ENCODE data around the gene ADD2.

The ADD2 gene

DNA sequence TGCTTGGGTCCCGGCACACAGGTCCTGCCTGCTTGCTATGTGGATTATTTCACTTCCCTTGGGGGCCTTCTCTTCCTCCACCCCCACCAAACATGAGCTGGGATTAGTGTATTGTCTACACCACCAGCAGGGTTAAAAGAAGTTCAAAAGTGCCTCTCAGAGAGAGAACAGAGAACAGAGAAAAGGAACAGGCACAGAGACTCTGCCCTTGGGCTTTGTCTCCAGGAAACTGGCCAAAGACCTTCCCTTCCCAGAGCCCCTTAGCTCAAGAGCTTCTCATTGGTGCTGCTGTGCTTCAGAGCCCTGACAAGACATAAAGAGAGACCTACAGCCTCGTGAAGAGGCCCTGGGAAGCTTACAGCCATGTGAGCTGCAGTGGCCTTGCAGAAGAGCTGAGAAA is 29.5 kb upstream of the ADD2 start:
- no peak for ATAC-seq (replicated peaks; ENCODE audit: extremely low read depth, poor library complexity, severe bottlenecking)
- DNase-seq (ENCODE audit: low spot score in 2 of 2): no peak
- H3K36me3 Mint-ChIP-seq (ENCODE audit: insufficient read depth): no peaks in the 10 kb centered on the region
- no peak overlapping the region for H3K4me3 Mint-ChIP-seq
- no peaks in the 10 kb centered on the region for H3K4me1 Mint-ChIP-seq
- H3K9me3 Mint-ChIP-seq: peaks cover 7% of the 10 kb centered on the region
- H3K27ac Mint-ChIP-seq (ENCODE audit: low read depth): no peak overlapping the region
- H3K27me3 Mint-ChIP-seq: peaks cover 8% of the 10 kb centered on the region

DNA sequence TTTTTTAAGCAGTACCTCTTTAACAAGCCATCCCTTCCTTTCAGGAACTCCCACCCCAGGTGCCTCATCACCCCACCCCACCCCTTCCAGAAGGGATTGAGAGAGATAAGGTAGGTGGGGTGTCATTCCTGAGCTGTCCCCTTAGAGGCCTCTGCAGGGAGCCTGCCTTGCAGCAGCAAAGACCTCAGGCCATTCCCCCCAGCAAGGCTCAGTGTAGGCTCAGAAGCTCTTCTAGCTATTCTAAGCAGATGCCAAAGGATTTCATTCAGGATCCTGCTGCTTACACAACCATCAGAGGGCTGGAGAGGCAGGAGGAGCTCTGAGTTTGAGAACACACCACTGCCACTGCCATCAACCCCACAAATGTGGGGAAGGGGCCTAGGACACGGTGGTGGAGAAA is 28.3 kb upstream of the ADD2 start:
- no peaks in the 10 kb centered on the region for H3K4me1 Mint-ChIP-seq
- H3K27me3 Mint-ChIP-seq: peaks cover 18% of the 10 kb centered on the region
- H3K4me3 Mint-ChIP-seq: no peak overlapping the region
- DNase-seq (ENCODE audit: low spot score in 2 of 2) (no peak), ATAC-seq (replicated peaks; ENCODE audit: extremely low read depth, poor library complexity, severe bottlenecking) (no peak)
- H3K9me3 Mint-ChIP-seq: peaks cover 7% of the 10 kb centered on the region
- no peaks in the 10 kb centered on the region for H3K36me3 Mint-ChIP-seq (ENCODE audit: insufficient read depth)
- no peak overlapping the region for H3K27ac Mint-ChIP-seq (ENCODE audit: low read depth)

DNA sequence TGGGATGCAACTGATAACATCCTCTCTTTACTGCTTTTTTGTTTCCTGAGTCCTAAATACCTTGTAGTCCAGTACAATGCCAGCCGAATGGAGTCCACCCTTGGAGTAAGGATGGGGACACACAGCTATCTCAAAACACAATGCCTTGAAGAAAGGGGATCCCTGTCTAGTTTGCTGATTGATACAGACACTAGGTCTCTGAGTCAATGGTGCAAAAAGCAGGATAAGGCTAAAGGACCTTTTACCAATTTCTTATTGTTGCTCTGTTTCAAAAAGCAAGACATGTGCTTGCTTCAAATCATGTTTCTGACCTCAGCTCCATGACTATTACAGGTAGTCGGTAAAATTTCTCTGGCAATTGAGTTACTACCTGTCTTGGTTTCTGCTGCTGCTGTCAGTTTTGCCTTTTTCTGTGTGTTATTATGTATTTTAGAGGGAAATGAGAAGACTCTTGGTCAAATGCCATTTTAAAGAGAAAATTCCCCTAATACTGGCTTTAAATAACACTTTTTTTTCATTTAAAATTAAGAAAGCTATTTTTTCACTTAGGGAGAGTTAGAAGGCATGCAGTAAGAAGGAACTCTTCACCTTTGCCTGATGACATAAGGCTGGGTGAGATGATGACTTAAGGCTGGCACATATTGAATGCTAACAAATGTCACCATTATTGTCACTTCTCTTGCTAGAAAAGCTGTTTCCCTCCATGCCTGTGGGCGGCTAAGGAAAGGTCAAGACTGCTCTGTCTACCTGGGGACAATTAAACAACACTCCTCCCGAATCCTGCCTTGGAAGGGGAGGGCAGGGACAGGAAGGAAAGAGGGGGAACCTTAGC is 27.4 kb upstream of the ADD2 start:
- no peaks in the 10 kb centered on the region for H3K36me3 Mint-ChIP-seq (ENCODE audit: insufficient read depth)
- H3K4me1 Mint-ChIP-seq: no peaks in the 10 kb centered on the region
- H3K9me3 Mint-ChIP-seq: peaks cover 7% of the 10 kb centered on the region
- H3K27me3 Mint-ChIP-seq: peaks cover 25% of the 10 kb centered on the region
- ATAC-seq (replicated peaks; ENCODE audit: extremely low read depth, poor library complexity, severe bottlenecking) (no peak), DNase-seq (ENCODE audit: low spot score in 2 of 2) (no peak)
- H3K4me3 Mint-ChIP-seq: no peak overlapping the region
- H3K27ac Mint-ChIP-seq (ENCODE audit: low read depth): no peak overlapping the region

DNA sequence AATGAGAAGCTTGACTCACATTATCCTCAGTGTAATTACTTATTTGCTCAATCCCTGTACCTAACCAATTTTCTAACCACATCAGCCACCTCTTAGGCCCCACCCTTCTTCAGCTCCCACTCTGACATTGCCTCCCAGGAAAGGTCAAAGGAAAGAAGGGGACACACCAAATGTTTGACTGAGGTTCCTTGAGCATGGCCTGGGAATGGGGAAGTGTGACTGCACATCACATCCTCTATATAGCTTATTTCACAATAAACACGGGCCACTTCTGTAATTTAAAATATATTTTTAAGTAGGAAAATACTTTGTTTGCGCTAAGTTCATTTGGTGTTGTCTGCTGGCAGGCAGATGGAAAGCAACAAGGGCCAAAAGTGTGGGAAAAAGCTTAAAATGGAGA is 25.4 kb upstream of the ADD2 start:
- ATAC-seq (replicated peaks; ENCODE audit: extremely low read depth, poor library complexity, severe bottlenecking): no peak
- H3K27ac Mint-ChIP-seq (ENCODE audit: low read depth): no peak overlapping the region
- H3K27me3 Mint-ChIP-seq: peaks cover 31% of the 10 kb centered on the region
- H3K4me1 Mint-ChIP-seq: peaks cover 7% of the 10 kb centered on the region
- no peak overlapping the region for H3K4me3 Mint-ChIP-seq
- DNase-seq (ENCODE audit: low spot score in 2 of 2): no peak
- H3K9me3 Mint-ChIP-seq: no peaks in the 10 kb centered on the region
- no peaks in the 10 kb centered on the region for H3K36me3 Mint-ChIP-seq (ENCODE audit: insufficient read depth)

DNA sequence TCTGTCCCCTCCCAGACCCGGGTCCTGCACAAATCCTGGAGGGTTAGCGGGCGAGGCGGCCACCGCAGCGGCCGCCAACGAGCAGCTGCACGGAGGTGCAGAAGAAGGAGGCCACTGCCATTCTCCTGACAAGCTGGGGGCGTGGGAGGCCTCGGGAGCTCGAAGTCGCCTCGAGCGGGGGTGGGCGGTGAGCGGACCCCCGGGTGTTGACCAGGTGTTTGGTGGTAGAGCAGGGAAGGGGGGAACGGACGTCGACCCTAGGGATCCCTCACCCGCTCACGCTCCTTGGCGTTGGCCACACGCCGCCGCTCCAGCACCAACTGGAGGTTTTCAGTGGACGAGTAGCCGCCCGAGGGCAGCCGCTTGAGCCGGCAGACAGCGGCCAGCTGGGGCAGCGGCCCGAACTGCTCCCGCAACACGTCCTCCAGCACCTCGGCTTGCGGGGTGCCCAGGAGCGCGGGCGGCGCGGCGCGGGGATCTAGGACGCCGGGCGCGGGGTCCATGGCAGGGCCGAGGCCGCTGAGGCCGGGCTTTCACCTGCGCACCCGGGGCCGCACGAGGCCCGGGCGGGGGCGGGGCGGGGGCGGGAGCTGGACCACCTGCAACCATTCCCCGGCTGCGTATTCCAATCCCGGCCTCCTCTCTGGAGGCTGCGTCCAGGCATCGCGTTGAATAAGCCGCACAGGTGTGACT is 22.3 kb upstream of the ADD2 start, which contains the start of gene FIGLA:
TSS of gene FIGLA (minus strand) at position 508 of the 693 bp plus-strand sequence. CDS start at position 503, 5 bp downstream.
- Mint-ChIP-seq H3K9me3 (no peaks in the 10 kb centered on the region), H3K4me3 (peak within 1 kb of the TSS; percentile 67), H3K27me3 (peaks cover 55% of the 10 kb centered on the region), H3K4me1 (peaks cover 7% of the 10 kb centered on the region), H3K36me3 (ENCODE audit: insufficient read depth) (no peaks in the 10 kb centered on the region), H3K27ac (ENCODE audit: low read depth) (no peak within 1 kb of the TSS)
- no peak for ATAC-seq (replicated peaks; ENCODE audit: extremely low read depth, poor library complexity, severe bottlenecking)
- DNase-seq (ENCODE audit: low spot score in 2 of 2): no peak

DNA sequence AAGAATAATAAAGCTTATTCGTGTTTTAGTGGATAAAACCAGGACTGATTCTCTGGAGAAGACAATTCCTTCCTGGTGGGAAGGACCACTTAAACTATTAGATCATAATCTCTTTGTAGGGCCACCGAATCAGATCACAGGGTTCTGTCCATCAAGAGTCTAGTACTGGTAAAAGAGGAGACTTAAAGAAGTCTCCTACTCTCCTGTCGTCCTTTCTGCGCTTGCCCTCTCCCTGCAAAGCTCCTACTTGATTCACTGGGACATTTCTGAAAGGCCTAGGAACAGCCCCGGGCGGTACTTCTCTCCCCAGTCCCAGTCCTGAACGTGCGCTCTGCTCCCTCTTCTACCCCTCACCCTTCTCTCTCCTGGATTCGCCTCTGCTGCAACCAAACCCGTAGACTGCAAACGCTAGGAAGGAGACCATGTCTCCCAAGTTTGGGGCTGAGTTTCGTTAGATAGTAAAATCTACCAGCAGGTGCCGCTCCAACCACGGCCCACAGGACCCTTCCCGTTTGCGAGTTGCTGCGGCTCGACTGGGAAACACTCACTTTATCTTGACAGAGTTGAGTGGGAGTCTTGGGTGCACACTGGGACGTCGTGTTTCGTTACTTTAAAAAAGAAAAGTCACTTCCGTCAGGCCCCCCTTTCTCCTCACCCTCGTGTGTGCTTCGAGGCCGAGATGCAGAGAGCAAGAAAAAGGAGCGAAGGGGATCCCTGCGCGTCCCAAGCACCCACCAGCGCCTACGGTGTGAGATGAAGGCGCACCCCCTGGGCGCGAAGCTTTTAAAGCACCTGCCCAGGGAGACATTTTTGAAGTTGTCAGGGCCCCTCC is 21.5 kb upstream of the ADD2 start:
- DNase-seq (ENCODE audit: low spot score in 2 of 2) (peak; percentile 28 to 39), ATAC-seq (replicated peaks; ENCODE audit: extremely low read depth, poor library complexity, severe bottlenecking) (peak; percentile 58)
- H3K9me3 Mint-ChIP-seq: no peaks in the 10 kb centered on the region
- no peaks in the 10 kb centered on the region for H3K36me3 Mint-ChIP-seq (ENCODE audit: insufficient read depth)
- H3K27ac Mint-ChIP-seq (ENCODE audit: low read depth): no peak overlapping the region
- H3K27me3 Mint-ChIP-seq: peaks cover 55% of the 10 kb centered on the region
- peaks cover 7% of the 10 kb centered on the region for H3K4me1 Mint-ChIP-seq
- H3K4me3 Mint-ChIP-seq: peak overlapping the region; percentile 67

DNA sequence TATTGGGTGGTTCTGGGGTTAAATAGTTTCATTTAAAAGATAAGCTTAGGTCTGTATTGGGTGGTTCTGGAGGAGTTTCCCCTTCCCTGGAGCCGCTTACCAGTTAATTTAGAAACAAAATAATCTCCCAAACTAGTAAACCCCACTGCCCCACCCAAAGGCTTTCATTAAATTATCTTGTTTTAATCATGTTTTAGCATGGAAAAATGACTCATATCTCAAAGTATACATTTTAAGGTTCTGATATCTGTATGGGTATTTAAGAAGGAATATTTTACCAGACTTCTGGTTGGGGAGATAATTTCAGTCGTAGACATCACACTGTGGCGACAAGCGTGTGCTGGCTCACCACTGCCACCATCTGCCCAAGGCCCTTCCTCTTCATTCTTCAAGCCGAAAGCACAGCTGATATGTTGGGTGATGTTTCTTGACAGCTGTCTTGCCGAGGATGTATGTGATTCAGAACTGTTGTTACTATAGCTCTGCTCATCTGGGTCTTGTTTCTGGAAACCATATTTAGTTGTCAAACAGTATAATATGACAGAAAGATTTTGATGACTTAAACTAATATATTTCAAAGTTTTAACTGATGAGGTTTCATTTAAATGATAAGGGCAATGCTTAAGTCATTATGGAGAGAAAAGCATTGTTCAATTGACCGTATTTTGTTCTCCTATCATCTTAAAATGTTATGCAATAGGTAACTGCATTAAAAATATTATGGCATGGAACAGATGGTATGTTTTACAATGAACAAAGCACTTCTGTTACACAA is 17.3 kb upstream of the ADD2 start:
- Mint-ChIP-seq H3K27me3 (peaks cover 44% of the 10 kb centered on the region), H3K4me3 (no peak overlapping the region), H3K9me3 (no peaks in the 10 kb centered on the region), H3K36me3 (ENCODE audit: insufficient read depth) (no peaks in the 10 kb centered on the region), H3K27ac (ENCODE audit: low read depth) (no peak overlapping the region), H3K4me1 (peaks cover 7% of the 10 kb centered on the region)
- ATAC-seq (replicated peaks; ENCODE audit: extremely low read depth, poor library complexity, severe bottlenecking) (no peak), DNase-seq (ENCODE audit: low spot score in 2 of 2) (no peak)

DNA sequence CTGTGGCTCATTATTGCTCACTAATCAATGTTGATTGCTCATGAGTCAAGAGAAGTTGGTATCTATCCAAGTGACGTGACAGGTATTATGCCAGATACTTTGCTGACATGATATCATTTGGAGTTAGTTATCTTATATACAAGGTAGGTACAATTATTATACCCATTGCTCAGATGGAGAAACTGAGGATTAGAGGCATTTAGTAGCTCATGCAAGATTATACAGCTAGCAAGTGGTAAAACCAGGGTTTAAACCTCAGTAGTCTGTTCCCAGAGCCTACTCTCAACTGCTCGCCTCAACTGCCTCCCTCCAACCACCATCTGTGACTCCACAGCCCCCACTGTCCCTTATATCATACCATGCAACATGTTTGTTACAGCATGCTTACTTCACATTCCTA is 16.3 kb upstream of the ADD2 start:
- no peak overlapping the region for H3K4me3 Mint-ChIP-seq
- H3K27ac Mint-ChIP-seq (ENCODE audit: low read depth): no peak overlapping the region
- peaks cover 1% of the 10 kb centered on the region for H3K4me1 Mint-ChIP-seq
- H3K9me3 Mint-ChIP-seq: no peaks in the 10 kb centered on the region
- DNase-seq (ENCODE audit: low spot score in 2 of 2) (no peak), ATAC-seq (replicated peaks; ENCODE audit: extremely low read depth, poor library complexity, severe bottlenecking) (no peak)
- peaks cover 46% of the 10 kb centered on the region for H3K27me3 Mint-ChIP-seq
- H3K36me3 Mint-ChIP-seq (ENCODE audit: insufficient read depth): no peaks in the 10 kb centered on the region

DNA sequence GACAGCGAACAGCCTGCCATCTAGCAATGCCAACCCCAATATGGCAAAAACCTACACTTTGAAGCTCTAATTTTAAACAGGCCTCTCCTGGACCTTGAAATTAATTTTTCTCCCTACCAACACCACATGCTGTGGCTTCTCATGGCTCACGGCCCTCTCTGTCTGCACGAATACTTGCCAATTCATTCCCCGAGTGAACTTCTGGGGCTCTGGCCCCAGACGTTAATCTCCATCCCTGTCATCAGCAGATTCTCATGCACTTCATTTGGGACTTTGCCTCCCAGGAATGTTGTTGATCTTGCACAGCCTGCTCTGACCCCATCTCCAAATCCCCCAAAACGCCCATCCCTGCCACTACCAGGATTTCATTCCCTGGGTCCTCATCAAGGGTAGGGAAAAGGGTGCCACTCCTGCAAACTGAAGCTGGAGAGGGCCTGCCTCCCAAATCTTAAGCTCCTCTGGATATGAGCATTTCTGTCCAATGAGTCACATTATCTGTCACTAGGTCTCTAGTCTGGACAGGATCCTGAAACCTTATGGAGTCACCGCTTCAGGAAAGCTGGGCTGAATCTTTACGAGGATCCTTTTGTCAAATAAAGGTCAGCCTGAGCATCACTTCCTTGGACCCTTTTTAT is 12.0 kb upstream of the ADD2 start:
- H3K36me3 Mint-ChIP-seq (ENCODE audit: insufficient read depth): no peaks in the 10 kb centered on the region
- no peaks in the 10 kb centered on the region for H3K9me3 Mint-ChIP-seq
- no peak overlapping the region for H3K4me3 Mint-ChIP-seq
- DNase-seq (ENCODE audit: low spot score in 2 of 2): no peak
- ATAC-seq (replicated peaks; ENCODE audit: extremely low read depth, poor library complexity, severe bottlenecking): no peak
- no peaks in the 10 kb centered on the region for H3K4me1 Mint-ChIP-seq
- peaks cover 46% of the 10 kb centered on the region for H3K27me3 Mint-ChIP-seq
- no peak overlapping the region for H3K27ac Mint-ChIP-seq (ENCODE audit: low read depth)

DNA sequence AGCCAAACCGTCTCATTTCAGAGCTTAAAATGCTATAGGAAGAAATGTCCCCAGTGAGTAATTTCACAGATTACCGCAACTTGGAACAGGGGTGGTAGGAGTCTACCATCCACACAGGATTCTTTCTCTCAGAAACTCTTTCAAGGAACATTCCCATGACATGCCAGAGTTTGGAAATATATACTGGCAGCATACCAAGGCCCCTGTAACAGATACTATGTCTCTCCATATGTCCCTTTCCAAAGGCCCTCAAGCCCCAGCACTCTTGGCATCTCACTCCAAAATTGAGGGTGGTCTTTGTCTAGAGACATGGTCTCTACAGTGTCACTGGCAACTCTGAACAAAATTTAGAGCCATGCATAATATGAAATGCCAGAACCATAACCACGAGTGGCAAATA is 11.5 kb upstream of the ADD2 start:
- H3K36me3 Mint-ChIP-seq (ENCODE audit: insufficient read depth): no peaks in the 10 kb centered on the region
- no peak overlapping the region for H3K4me3 Mint-ChIP-seq
- H3K27me3 Mint-ChIP-seq: peaks cover 52% of the 10 kb centered on the region
- no peaks in the 10 kb centered on the region for H3K9me3 Mint-ChIP-seq
- DNase-seq (ENCODE audit: low spot score in 2 of 2): no peak
- H3K4me1 Mint-ChIP-seq: no peaks in the 10 kb centered on the region
- H3K27ac Mint-ChIP-seq (ENCODE audit: low read depth): no peak overlapping the region
- no peak for ATAC-seq (replicated peaks; ENCODE audit: extremely low read depth, poor library complexity, severe bottlenecking)

DNA sequence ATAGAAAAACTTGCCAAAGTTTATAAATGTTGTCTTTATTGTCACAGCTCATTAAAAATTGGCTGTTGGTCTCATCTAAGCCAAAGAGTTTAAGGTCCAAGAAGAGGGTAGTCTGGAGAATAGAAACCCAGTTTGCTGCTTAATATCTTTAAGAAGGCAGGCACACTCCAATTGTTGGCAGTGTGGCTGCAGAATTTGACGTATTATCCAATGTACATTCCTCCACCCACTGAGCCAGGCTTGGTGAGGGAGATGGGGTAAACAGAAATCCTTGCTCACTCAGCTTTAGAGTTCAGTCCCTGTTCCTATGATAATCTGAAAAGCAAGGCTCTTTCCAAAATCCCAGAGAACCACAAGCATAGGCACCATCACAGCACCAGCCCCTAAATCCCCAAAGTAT is 10.7 kb upstream of the ADD2 start:
- ATAC-seq (replicated peaks; ENCODE audit: extremely low read depth, poor library complexity, severe bottlenecking) (no peak), DNase-seq (ENCODE audit: low spot score in 2 of 2) (no peak)
- H3K4me3 Mint-ChIP-seq: no peak overlapping the region
- H3K27ac Mint-ChIP-seq (ENCODE audit: low read depth): no peak overlapping the region
- H3K9me3 Mint-ChIP-seq: peaks cover 2% of the 10 kb centered on the region
- H3K4me1 Mint-ChIP-seq: no peaks in the 10 kb centered on the region
- H3K27me3 Mint-ChIP-seq: peaks cover 60% of the 10 kb centered on the region
- H3K36me3 Mint-ChIP-seq (ENCODE audit: insufficient read depth): no peaks in the 10 kb centered on the region

DNA sequence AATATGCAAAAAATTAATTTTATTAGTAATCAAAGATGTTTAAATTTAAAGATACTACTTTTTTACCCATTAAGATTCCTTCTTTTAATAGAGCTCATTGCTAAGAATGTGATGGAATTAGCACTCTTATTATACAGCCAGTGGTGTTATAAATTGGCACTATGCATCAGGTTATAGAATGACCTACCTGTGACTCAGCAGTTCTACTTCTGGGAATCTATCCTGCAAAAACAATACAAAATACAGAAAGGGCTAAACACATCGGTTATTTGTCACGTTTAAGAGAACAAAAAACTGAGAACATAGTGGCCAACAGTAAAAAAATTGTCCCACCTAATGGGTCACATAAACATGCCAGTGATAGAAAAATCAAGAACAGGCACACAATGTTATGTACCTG is 9.4 kb upstream of the ADD2 start:
- Mint-ChIP-seq H3K27me3 (peaks cover 72% of the 10 kb centered on the region), H3K9me3 (peaks cover 5% of the 10 kb centered on the region)

More for the DNA sequence above, 9.4 kb upstream of the ADD2 start:
- ATAC-seq (replicated peaks; ENCODE audit: extremely low read depth, poor library complexity, severe bottlenecking) (no peak), DNase-seq (ENCODE audit: low spot score in 2 of 2) (no peak)
- Mint-ChIP-seq H3K4me3 (no peak overlapping the region), H3K4me1 (no peaks in the 10 kb centered on the region), H3K27ac (ENCODE audit: low read depth) (no peak overlapping the region), H3K36me3 (ENCODE audit: insufficient read depth) (no peaks in the 10 kb centered on the region)

Data from central memory CD8-positive, alpha-beta T cell (primary cell).